Measurements from ENCODE around the gene ITGB3. TPM values are rescaled to one million over a fixed set of nuclear protein-coding genes. Genes with fewer than 3 reads are reported as not detected.

The ITGB3 gene
- polyA plus RNA-seq, 1 of the 3 experiments (the other 2 are of a cell fraction): 4.6 TPM

DNA sequence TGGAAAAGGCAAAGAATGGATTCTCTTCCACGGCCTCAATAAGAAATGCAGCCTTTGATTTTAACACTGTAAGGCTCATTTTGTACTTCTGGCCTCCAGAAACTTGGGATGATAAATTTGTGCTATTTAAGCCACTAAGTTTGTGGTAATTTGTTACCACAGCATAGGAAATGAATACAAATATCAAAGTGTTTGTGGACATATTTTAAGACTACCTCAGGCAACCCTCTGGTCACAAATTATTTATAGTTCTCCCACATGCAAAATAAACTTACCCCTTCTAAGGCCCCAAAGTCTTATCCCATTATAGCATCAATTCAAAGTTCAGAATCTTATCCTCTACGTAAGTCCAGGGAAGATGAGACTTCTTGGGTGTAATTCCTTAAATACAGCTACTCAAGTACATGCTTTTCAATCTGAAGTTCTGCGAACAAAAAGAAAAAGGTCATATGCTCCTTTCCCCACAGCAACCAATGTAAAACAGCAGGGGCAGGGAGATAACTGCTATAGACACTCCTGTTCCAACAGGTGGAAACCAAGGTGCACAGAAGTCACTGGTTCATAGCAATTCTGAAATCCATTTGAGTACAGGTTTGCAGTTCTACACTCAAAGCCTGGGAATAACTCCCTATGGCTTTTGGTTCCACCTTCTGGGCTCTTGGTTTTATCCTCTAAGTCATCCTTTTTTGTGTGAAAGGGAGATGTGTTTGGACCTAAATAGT is 64.7 kb downstream of the ITGB3 start:
- CTCF ChIA-PET: interaction anchor here (1.0 to 1.4 kb wide), 2 partner anchors 84 to 88 kb away, joined by 3 to 4 read pairs; no protein-coding TSS in a partner anchor
- POLR2A ChIA-PET: no interaction called here

More for the DNA sequence above, 64.7 kb downstream of the ITGB3 start:
- no peak for DNase-seq
- WGBS (ENCODE audit: low lambda C conversion rate): 88% methylated on average over 3 of the region's 3 CpGs
- no peaks in the 10 kb centered on the region for H3K27me3 ChIP-seq (ENCODE audit: insufficient read depth)
- H3K79me2 ChIP-seq (ENCODE audit: insufficient read depth): no peaks in the 10 kb centered on the region
- peaks cover 28% of the 10 kb centered on the region for H3F3A ChIP-seq (replicated peaks; ENCODE audit: insufficient read depth)
- H2AFZ ChIP-seq (ENCODE audit: low read depth): no peak overlapping the region
- H3K4me3 ChIP-seq (ENCODE audit: low read depth in 2 of 2, low read length in 1 of 2): no peak overlapping the region
- TF ChIP-seq REST (IDR thresholded peaks at IDR 0.05; ENCODE audit: low read depth, low read length) (no peak), SMC3 (IDR thresholded peaks at IDR 0.05; ENCODE audit: low read depth, low read length) (no peak), FOSL2 (IDR thresholded peaks at IDR 0.05; ENCODE audit: borderline replicate concordance, low read depth) (no peak)
- TF ChIP-seq, protein P1, sequence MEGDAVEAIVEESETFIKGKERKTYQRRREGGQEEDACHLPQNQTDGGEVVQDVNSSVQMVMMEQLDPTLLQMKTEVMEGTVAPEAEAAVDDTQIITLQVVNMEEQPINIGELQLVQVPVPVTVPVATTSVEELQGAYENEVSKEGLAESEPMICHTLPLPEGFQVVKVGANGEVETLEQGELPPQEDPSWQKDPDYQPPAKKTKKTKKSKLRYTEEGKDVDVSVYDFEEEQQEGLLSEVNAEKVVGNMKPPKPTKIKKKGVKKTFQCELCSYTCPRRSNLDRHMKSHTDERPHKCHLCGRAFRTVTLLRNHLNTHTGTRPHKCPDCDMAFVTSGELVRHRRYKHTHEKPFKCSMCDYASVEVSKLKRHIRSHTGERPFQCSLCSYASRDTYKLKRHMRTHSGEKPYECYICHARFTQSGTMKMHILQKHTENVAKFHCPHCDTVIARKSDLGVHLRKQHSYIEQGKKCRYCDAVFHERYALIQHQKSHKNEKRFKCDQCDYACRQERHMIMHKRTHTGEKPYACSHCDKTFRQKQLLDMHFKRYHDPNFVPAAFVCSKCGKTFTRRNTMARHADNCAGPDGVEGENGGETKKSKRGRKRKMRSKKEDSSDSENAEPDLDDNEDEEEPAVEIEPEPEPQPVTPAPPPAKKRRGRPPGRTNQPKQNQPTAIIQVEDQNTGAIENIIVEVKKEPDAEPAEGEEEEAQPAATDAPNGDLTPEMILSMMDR (IDR thresholded peaks at IDR 0.05): no peak
- TF ChIP-seq, protein P2, sequence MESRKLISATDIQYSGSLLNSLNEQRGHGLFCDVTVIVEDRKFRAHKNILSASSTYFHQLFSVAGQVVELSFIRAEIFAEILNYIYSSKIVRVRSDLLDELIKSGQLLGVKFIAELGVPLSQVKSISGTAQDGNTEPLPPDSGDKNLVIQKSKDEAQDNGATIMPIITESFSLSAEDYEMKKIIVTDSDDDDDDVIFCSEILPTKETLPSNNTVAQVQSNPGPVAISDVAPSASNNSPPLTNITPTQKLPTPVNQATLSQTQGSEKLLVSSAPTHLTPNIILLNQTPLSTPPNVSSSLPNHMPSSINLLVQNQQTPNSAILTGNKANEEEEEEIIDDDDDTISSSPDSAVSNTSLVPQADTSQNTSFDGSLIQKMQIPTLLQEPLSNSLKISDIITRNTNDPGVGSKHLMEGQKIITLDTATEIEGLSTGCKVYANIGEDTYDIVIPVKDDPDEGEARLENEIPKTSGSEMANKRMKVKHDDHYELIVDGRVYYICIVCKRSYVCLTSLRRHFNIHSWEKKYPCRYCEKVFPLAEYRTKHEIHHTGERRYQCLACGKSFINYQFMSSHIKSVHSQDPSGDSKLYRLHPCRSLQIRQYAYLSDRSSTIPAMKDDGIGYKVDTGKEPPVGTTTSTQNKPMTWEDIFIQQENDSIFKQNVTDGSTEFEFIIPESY (IDR thresholded peaks at IDR 0.05; ENCODE audit: borderline replicate concordance, low read depth): no peak
- no peak overlapping the region for H3K27ac ChIP-seq (ENCODE audit: low read depth in 2 of 2, low read length in 1 of 2)
- H3K36me3 ChIP-seq (replicated peaks in 1 of 2; ENCODE audit: control insufficient read depth in 1 of 2, insufficient read depth in 2 of 2, low read length in 1 of 2): peaks cover 0 to 7% of the 10 kb centered on the region in 2 experiments
- H3K9me2 ChIP-seq: no peaks in the 10 kb centered on the region
- H3K9ac ChIP-seq: no peak overlapping the region
- H3K4me1 ChIP-seq (ENCODE audit: control insufficient read depth in 1 of 2, insufficient read depth in 2 of 2, low read depth in 1 of 2, low read length in 1 of 2): peaks cover 1 to 18% of the 10 kb centered on the region in 2 experiments; a peak in 3 of 4 replicates
- peaks cover 17% of the 10 kb centered on the region for H3K9me3 ChIP-seq
- no peaks in the 10 kb centered on the region for H4K20me1 ChIP-seq (ENCODE audit: insufficient read depth)
- H3K4me2 ChIP-seq: no peak overlapping the region
